ENCODE measurements around the gene C1QL1. TPM values are rescaled to one million over a fixed set of nuclear protein-coding genes. Genes with fewer than 3 reads are reported as not detected.

The C1QL1 gene
- total and polyA plus RNA-seq, 2 of the 13 experiments (the other 11 are each of a cell fraction or from before 2014, with no cell fraction given), result 0.11 TPM

DNA sequence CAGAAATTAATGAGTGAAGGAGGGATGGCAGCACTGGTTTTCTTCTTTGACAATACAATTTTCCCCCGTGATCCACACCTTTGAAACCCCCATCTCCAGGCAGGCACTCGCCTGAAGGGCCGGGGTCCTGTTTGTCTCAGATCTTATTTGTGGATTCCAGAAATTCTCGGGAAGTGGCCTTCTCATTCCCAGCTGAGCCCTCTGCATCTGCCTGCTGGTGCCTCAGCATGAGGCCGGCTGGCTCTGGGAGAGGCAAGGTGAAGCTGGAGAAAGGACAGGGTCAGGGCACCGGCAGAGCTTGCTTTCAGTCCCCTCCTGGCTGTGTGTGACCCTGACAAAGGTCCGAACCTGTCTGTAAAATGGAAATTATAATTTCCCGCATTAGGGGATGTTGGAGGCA is 35.8 kb upstream of the C1QL1 start:
- peaks cover 7% of the 10 kb centered on the region; the same call in 1 of the 2 replicates for H3K9me3 ChIP-seq (ENCODE audit: low read length)
- whole genome bisulfite sequencing (ENCODE audit: low lambda C conversion rate), result 14% methylated on average over 8 of the region's 8 CpGs
- no peaks in the 10 kb centered on the region for H3K79me2 ChIP-seq (ENCODE audit: insufficient read depth, low read length)
- in situ Hi-C loops (cut with HindIII; ENCODE audit: extremely low pct_ligation_motif_present, low pct_unique_long_range_greater_than_20kb), result loop anchor here (25.0 kb wide), 1 partner anchor 217 kb away; no protein-coding TSS in a partner anchor
- H3K27me3 ChIP-seq (ENCODE audit: control insufficient read depth in 1 of 2, insufficient read depth in 2 of 2, low read length in 2 of 2), result peaks cover 12 to 38% of the 10 kb centered on the region in 2 experiments
- H2AFZ ChIP-seq (ENCODE audit: low read length), result no peak overlapping the region
- no peak overlapping the region for H3K4me2 ChIP-seq (ENCODE audit: low read depth, low read length)
- intact Hi-C loops (cut with micrococcal nuclease; ENCODE audit: unreplicated experiment), result no loop called here
- no TSS peak for BruUV-seq (replicated peaks)
- H3K27ac ChIP-seq (ENCODE audit: extremely low read length, insufficient read depth, low read length), result no peak overlapping the region
- ATAC-seq (no peak), FAIRE-seq (no peak), DNase-seq (ENCODE audit: low spot score) (no peak)
- H3K9ac ChIP-seq (ENCODE audit: insufficient read depth, low read depth, low read length), result no peak overlapping the region
- CTCF ChIA-PET (ENCODE audit: low intra/inter-chr PET ratio, low total read pairs), result no interaction called here
- peaks cover 12% of the 10 kb centered on the region for H3K4me1 ChIP-seq (ENCODE audit: insufficient read depth, low read length)
- POLR2A ChIA-PET, result no interaction called here
- H4K20me1 ChIP-seq (ENCODE audit: insufficient read depth, low read length), result no peaks in the 10 kb centered on the region
- H3K36me3 ChIP-seq (replicated peaks in 1 of 2; ENCODE audit: control insufficient read depth in 1 of 2, insufficient read depth in 2 of 2, low read length in 2 of 2), result no peaks in the 10 kb centered on the region
- TF ChIP-seq TOPORS (CRISPR knock-in tag; IDR thresholded peaks at IDR 0.05), result no peak
- H3K4me3 ChIP-seq (replicated peaks in 1 of 3; ENCODE audit: insufficient read depth in 1 of 3, low read depth in 2 of 3, low read length in 3 of 3), result no peak overlapping the region

DNA sequence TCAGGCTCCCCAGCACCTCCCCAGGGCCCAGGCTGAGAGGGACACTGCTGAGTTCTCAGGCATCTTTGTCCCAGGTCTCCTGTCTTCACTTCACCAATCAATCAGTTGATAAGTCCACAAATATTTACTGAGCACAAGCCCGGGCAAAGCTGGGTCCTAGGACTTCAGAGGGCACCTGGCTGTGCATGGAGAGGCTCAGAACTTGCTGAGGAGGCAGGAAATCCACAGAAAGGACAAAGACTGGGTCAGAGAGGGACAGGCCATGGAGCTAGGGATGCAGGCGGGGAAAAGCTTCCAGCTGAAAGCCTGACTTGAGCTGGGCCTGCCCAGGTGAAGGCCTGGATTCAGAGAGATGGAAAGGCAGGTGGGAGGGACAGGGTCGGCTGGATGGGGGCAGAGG is 33.2 kb upstream of the C1QL1 start:
- intact Hi-C loops (cut with micrococcal nuclease; ENCODE audit: unreplicated experiment) (no loop called here), in situ Hi-C loops (cut with HindIII; ENCODE audit: extremely low pct_ligation_motif_present, low pct_unique_long_range_greater_than_20kb) (loop anchor here (25.0 kb wide), 1 partner anchor 214 kb away; no protein-coding TSS in a partner anchor)
- FAIRE-seq (no peak), DNase-seq (ENCODE audit: low spot score) (no peak), ATAC-seq (peak; percentile 33)
- CTCF ChIA-PET (ENCODE audit: low intra/inter-chr PET ratio, low total read pairs), result no interaction called here
- H3K4me2 ChIP-seq (ENCODE audit: low read depth, low read length), result no peak overlapping the region
- H3K27ac ChIP-seq (ENCODE audit: extremely low read length, insufficient read depth, low read length), result no peak overlapping the region
- no peak overlapping the region for H3K4me3 ChIP-seq (replicated peaks in 1 of 3; ENCODE audit: insufficient read depth in 1 of 3, low read depth in 2 of 3, low read length in 3 of 3)
- no peaks in the 10 kb centered on the region for H3K36me3 ChIP-seq (replicated peaks in 1 of 2; ENCODE audit: control insufficient read depth in 1 of 2, insufficient read depth in 2 of 2, low read length in 2 of 2)
- 20% methylated on average over 3 of the region's 3 CpGs for WGBS (ENCODE audit: low lambda C conversion rate)
- H3K9me3 ChIP-seq (ENCODE audit: low read length), result peaks cover 7% of the 10 kb centered on the region; the same call in 1 of the 2 replicates
- TF ChIP-seq NRL (CRISPR knock-in tag; IDR thresholded peaks at IDR 0.05; ENCODE audit: borderline replicate concordance), result 0 out of 2 replicates have a peak, but pooled peaks have one; percentile 18
- TF ChIP-seq MAFF (IDR thresholded peaks at IDR 0.05; ENCODE audit: low read depth, low read length), result peak; percentile 48
- TF ChIP-seq ZMAT5 (CRISPR knock-in tag; IDR thresholded peaks at IDR 0.05; ENCODE audit: borderline replicate concordance, low read depth), result no peak
- 0 out of 2 replicates have a peak, but pooled peaks have one; percentile 26 for TF ChIP-seq ZNF776 (CRISPR knock-in tag; IDR thresholded peaks at IDR 0.05)
- TF ChIP-seq HMG20B (CRISPR knock-in tag; conservative IDR thresholded peaks at IDR 0.05), result no peak
- TF ChIP-seq MAFK (conservative IDR thresholded peaks at IDR 0.05 in 1 of 2, IDR thresholded peaks at IDR 0.05 in 1 of 2; ENCODE audit: low read length in 2 of 2), result peak; percentile 66 to 77
- H3K9ac ChIP-seq (ENCODE audit: insufficient read depth, low read depth, low read length), result no peak overlapping the region
- POLR2A ChIA-PET, result interaction anchor here (0.5 to 1.3 kb wide), 2 partner anchors 20 to 893 kb away, joined by 3 read pairs; no protein-coding TSS in a partner anchor
- H3K4me1 ChIP-seq (ENCODE audit: insufficient read depth, low read length), result peaks cover 12% of the 10 kb centered on the region
- peaks cover 8 to 32% of the 10 kb centered on the region in 2 experiments for H3K27me3 ChIP-seq (ENCODE audit: control insufficient read depth in 1 of 2, insufficient read depth in 2 of 2, low read length in 2 of 2)
- no peaks in the 10 kb centered on the region for H3K79me2 ChIP-seq (ENCODE audit: insufficient read depth, low read length)
- H2AFZ ChIP-seq (ENCODE audit: low read length), result no peak overlapping the region
- BruUV-seq (replicated peaks), result no TSS peak
- no peaks in the 10 kb centered on the region for H4K20me1 ChIP-seq (ENCODE audit: insufficient read depth, low read length)

All from HepG2 (cell line).